ENCODE data around the gene AK2. TPM values are rescaled to one million over a fixed set of nuclear protein-coding genes. Genes with fewer than 3 reads are reported as not detected.

The AK2 gene
- total RNA-seq, 1 experiment from 2014 or later: 213 TPM

DNA sequence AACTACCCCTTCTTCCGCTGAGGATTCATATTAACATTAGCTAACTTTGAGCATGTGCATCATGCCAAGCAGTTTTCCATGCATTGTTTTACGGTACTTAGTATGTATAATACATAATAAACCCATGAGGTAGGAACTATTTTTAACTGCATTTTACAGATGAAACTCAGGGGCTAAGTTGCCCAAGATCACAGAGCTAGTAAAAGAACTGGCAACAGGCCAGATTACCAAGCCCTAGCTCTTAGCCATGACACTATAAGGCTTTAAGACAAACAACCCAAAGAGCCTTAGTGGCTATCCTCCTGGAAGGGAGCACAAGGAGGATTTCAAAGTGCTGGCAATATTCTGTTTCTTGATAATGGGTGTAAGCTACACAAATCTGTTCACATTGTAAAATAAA is 6.1 kb downstream of the AK2 start:
- ATAC-seq (no peak), DNase-seq (no peak)
- Histone ChIP-seq H3K4me1 (ENCODE audit: insufficient read depth, low read length) (peaks cover 32% of the 10 kb centered on the region), H3K36me3 (ENCODE audit: low read depth, low read length) (peaks cover 50% of the 10 kb centered on the region), H3K9me3 (ENCODE audit: low read length) (no peaks in the 10 kb centered on the region), H3K4me2 (ENCODE audit: low read length) (no peak overlapping the region), H3F3A (ENCODE audit: low read length, unreplicated experiment) (no peaks in the 10 kb centered on the region), H3K27ac (ENCODE audit: low read length) (no peak overlapping the region), H3K9me2 (replicated peaks; ENCODE audit: low read length) (no peaks in the 10 kb centered on the region), H3K79me2 (ENCODE audit: low read length) (peaks cover 100% of the 10 kb centered on the region), H3K27me3 (ENCODE audit: low read length) (no peaks in the 10 kb centered on the region), H3K9ac (ENCODE audit: low read length) (no peak overlapping the region), H4K20me1 (ENCODE audit: low read length) (peaks cover 50% of the 10 kb centered on the region), H3K4me3 (ENCODE audit: low read length) (no peak overlapping the region), H2AFZ (ENCODE audit: low read length) (no peak overlapping the region)
- BruUV-seq (replicated peaks): no TSS peak
- CTCF ChIA-PET: no interaction called here
- TF ChIP-seq EZH2phosphoT487 (IDR thresholded peaks at IDR 0.05; ENCODE audit: borderline replicate concordance, low read length) (no peak), EZH2 (IDR thresholded peaks at IDR 0.05; ENCODE audit: low read length, unreplicated experiment) (no peak)
- TF ChIP-seq, protein P1, sequence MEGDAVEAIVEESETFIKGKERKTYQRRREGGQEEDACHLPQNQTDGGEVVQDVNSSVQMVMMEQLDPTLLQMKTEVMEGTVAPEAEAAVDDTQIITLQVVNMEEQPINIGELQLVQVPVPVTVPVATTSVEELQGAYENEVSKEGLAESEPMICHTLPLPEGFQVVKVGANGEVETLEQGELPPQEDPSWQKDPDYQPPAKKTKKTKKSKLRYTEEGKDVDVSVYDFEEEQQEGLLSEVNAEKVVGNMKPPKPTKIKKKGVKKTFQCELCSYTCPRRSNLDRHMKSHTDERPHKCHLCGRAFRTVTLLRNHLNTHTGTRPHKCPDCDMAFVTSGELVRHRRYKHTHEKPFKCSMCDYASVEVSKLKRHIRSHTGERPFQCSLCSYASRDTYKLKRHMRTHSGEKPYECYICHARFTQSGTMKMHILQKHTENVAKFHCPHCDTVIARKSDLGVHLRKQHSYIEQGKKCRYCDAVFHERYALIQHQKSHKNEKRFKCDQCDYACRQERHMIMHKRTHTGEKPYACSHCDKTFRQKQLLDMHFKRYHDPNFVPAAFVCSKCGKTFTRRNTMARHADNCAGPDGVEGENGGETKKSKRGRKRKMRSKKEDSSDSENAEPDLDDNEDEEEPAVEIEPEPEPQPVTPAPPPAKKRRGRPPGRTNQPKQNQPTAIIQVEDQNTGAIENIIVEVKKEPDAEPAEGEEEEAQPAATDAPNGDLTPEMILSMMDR (conservative IDR thresholded peaks at IDR 0.05; ENCODE audit: low read depth, low read length): no peak
- POLR2A ChIA-PET (ENCODE audit: unreplicated experiment): interaction anchor here (0.6 kb wide), 2 partner anchors 19 to 239 kb away, joined by 3 to 6 read pairs; no protein-coding TSS in a partner anchor
- intact Hi-C loops (cut with micrococcal nuclease): no loop called here

DNA sequence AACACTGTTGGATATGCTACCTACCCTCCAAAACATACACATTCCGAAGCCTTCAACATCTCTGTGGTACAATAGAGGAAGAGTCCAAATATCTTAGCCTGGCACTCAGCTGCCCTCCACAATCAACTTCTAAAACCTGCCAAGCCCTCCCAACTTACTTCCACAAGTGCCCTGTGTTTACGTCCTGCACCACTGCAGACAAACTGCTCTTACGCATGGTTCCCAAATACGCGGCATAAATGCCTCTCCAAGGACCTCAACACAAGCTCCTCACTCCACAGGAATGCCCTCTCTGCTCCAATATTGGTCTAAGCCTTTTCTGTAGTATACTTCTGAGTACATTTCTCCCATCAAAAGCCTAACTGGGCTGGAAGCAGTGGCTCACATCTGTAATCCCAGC is 6.8 kb downstream of the AK2 start:
- no peaks in the 10 kb centered on the region for H3F3A ChIP-seq (ENCODE audit: low read length, unreplicated experiment)
- H3K27me3 ChIP-seq (ENCODE audit: low read length): no peaks in the 10 kb centered on the region
- no peak overlapping the region for H3K9ac ChIP-seq (ENCODE audit: low read length)
- TF ChIP-seq EZH2 (IDR thresholded peaks at IDR 0.05; ENCODE audit: low read length, unreplicated experiment): no peak
- TF ChIP-seq, protein P1 (conservative IDR thresholded peaks at IDR 0.05; ENCODE audit: low read depth, low read length): no peak
- no peak overlapping the region for H3K4me2 ChIP-seq (ENCODE audit: low read length)
- ATAC-seq: no peak
- ChIA-PET POLR2A (ENCODE audit: unreplicated experiment) (interaction anchor here (0.6 kb wide), 1 partner anchor 19 kb away, joined by 3 read pairs; no protein-coding TSS in a partner anchor), CTCF (no interaction called here)
- H3K36me3 ChIP-seq (ENCODE audit: low read depth, low read length): peaks cover 48% of the 10 kb centered on the region
- no peak for DNase-seq
- no peaks in the 10 kb centered on the region for H3K9me3 ChIP-seq (ENCODE audit: low read length)
- H4K20me1 ChIP-seq (ENCODE audit: low read length): peaks cover 43% of the 10 kb centered on the region
- no peak overlapping the region for H2AFZ ChIP-seq (ENCODE audit: low read length)
- peaks cover 25% of the 10 kb centered on the region for H3K4me1 ChIP-seq (ENCODE audit: insufficient read depth, low read length)
- no peaks in the 10 kb centered on the region for H3K9me2 ChIP-seq (replicated peaks; ENCODE audit: low read length)
- H3K4me3 ChIP-seq (ENCODE audit: low read length): no peak overlapping the region
- no TSS peak for BruUV-seq (replicated peaks)
- H3K27ac ChIP-seq (ENCODE audit: low read length): no peak overlapping the region
- intact Hi-C loops (cut with micrococcal nuclease): no loop called here
- H3K79me2 ChIP-seq (ENCODE audit: low read length): peaks cover 99% of the 10 kb centered on the region

DNA sequence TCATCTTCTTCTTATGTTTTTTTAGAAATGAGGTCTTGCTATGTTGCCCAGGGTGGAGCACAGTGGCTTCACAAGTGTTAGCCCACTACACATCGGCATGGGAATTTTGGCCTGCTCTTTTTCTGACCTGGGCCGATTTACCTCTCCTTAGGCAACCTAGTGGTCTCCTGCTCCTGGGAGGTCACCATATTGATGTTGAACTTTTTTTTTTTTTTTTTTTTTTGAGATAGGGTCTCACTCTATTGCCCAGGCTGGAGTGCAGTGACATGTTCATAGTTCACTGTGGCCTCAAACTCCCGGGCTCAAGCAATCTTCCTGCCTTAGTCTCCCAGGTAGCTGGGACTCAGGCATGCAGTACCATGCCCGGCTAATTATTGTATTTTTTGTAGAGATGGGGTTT is 7.5 kb downstream of the AK2 start:
- Histone ChIP-seq H3F3A (ENCODE audit: low read length, unreplicated experiment) (no peaks in the 10 kb centered on the region), H3K27me3 (ENCODE audit: low read length) (no peaks in the 10 kb centered on the region), H3K9ac (ENCODE audit: low read length) (no peak overlapping the region), H3K79me2 (ENCODE audit: low read length) (peaks cover 97% of the 10 kb centered on the region), H3K9me3 (ENCODE audit: low read length) (no peaks in the 10 kb centered on the region), H4K20me1 (ENCODE audit: low read length) (peaks cover 37% of the 10 kb centered on the region), H3K4me3 (ENCODE audit: low read length) (no peak overlapping the region), H3K4me2 (ENCODE audit: low read length) (no peak overlapping the region), H3K36me3 (ENCODE audit: low read depth, low read length) (peaks cover 45% of the 10 kb centered on the region), H3K9me2 (replicated peaks; ENCODE audit: low read length) (no peaks in the 10 kb centered on the region), H2AFZ (ENCODE audit: low read length) (no peak overlapping the region), H3K27ac (ENCODE audit: low read length) (no peak overlapping the region), H3K4me1 (ENCODE audit: insufficient read depth, low read length) (peaks cover 18% of the 10 kb centered on the region; the same call in 1 of the 2 replicates)
- TF ChIP-seq EZH2phosphoT487 (IDR thresholded peaks at IDR 0.05; ENCODE audit: borderline replicate concordance, low read length) (no peak), EZH2 (IDR thresholded peaks at IDR 0.05; ENCODE audit: low read length, unreplicated experiment) (no peak)
- TF ChIP-seq, protein P1 (conservative IDR thresholded peaks at IDR 0.05; ENCODE audit: low read depth, low read length): no peak
- intact Hi-C loops (cut with micrococcal nuclease): no loop called here
- no TSS peak for BruUV-seq (replicated peaks)
- ATAC-seq (no peak), DNase-seq (no peak)
- ChIA-PET CTCF (no interaction called here), POLR2A (ENCODE audit: unreplicated experiment) (no interaction called here)

All from PC-3 (cell line).